ENCODE measurements around the gene CLIC3.

The CLIC3 gene

GRCh38 chr9:136990242-136990911, 6.0 kb downstream of the CLIC3 start:
- Histone ChIP-seq H3K9ac (ENCODE audit: low read depth in 1 of 2, low read length in 2 of 2) (no peak overlapping the region), H3K4me3 (ENCODE audit: low read length in 2 of 2) (no peak overlapping the region), H3K36me3 (ENCODE audit: control insufficient read depth in 2 of 2, insufficient read depth in 2 of 2, low read length in 2 of 2) (no peaks in the 10 kb centered on the region), H3K27ac (ENCODE audit: low read depth in 2 of 2, low read length in 2 of 2) (no peak overlapping the region), H3K27me3 (ENCODE audit: control insufficient read depth in 2 of 2, insufficient read depth in 2 of 2, low read length in 2 of 2) (peaks cover 0 to 6% of the 10 kb centered on the region in 2 donors), H3K4me1 (ENCODE audit: control insufficient read depth in 2 of 2, insufficient read depth in 2 of 2, low read length in 2 of 2) (peaks cover 7 to 11% of the 10 kb centered on the region in 2 donors), H3K9me3 (ENCODE audit: control insufficient read depth in 2 of 2, low read length in 2 of 2) (no peaks in the 10 kb centered on the region)

- no peak overlapping the region for H3K9ac ChIP-seq (ENCODE audit: low read depth in 1 of 2, low read length in 2 of 2)
- H3K4me1 ChIP-seq (ENCODE audit: control insufficient read depth in 2 of 2, insufficient read depth in 2 of 2, low read length in 2 of 2) = peaks cover 7 to 11% of the 10 kb centered on the region in 2 donors
- peaks cover 5 to 11% of the 10 kb centered on the region in 2 donors for H3K27me3 ChIP-seq (ENCODE audit: control insufficient read depth in 2 of 2, insufficient read depth in 2 of 2, low read length in 2 of 2)
- H3K36me3 ChIP-seq (ENCODE audit: control insufficient read depth in 2 of 2, insufficient read depth in 2 of 2, low read length in 2 of 2) = no peaks in the 10 kb centered on the region
- no peaks in the 10 kb centered on the region for H3K9me3 ChIP-seq (ENCODE audit: control insufficient read depth in 2 of 2, low read length in 2 of 2)
- H3K4me3 ChIP-seq (ENCODE audit: low read length in 2 of 2) = no peak overlapping the region
- H3K27ac ChIP-seq (ENCODE audit: low read depth in 2 of 2, low read length in 2 of 2) = no peak overlapping the region
Observed at GRCh38 chr9:136988872-136989271, 7.5 kb downstream of the CLIC3 start.

- no peaks in the 10 kb centered on the region for H3K9me3 ChIP-seq (ENCODE audit: control insufficient read depth in 2 of 2, low read length in 2 of 2)
- no peak overlapping the region for H3K4me3 ChIP-seq (ENCODE audit: low read length in 2 of 2)
Observed at GRCh38 chr9:136985853-136986252, 10.5 kb downstream of the CLIC3 start.

GRCh38 chr9:136985027-136985602, 11.3 kb downstream of the CLIC3 start:
- Histone ChIP-seq H3K9ac (ENCODE audit: low read depth in 1 of 2, low read length in 2 of 2) (no peak overlapping the region), H3K9me3 (ENCODE audit: control insufficient read depth in 2 of 2, low read length in 2 of 2) (no peaks in the 10 kb centered on the region), H3K36me3 (ENCODE audit: control insufficient read depth in 2 of 2, insufficient read depth in 2 of 2, low read length in 2 of 2) (no peaks in the 10 kb centered on the region), H3K4me1 (ENCODE audit: control insufficient read depth in 2 of 2, insufficient read depth in 2 of 2, low read length in 2 of 2) (no peaks in the 10 kb centered on the region), H3K27me3 (ENCODE audit: control insufficient read depth in 2 of 2, insufficient read depth in 2 of 2, low read length in 2 of 2) (peaks cover 8 to 11% of the 10 kb centered on the region in 2 donors), H3K4me3 (ENCODE audit: low read length in 2 of 2) (no peak overlapping the region), H3K27ac (ENCODE audit: low read depth in 2 of 2, low read length in 2 of 2) (no peak overlapping the region)

More at GRCh38 chr9:136985853-136986252, 10.5 kb downstream of the CLIC3 start:
- Histone ChIP-seq H3K36me3 (ENCODE audit: control insufficient read depth in 2 of 2, insufficient read depth in 2 of 2, low read length in 2 of 2) (no peaks in the 10 kb centered on the region), H3K27ac (ENCODE audit: low read depth in 2 of 2, low read length in 2 of 2) (no peak overlapping the region), H3K9ac (ENCODE audit: low read depth in 1 of 2, low read length in 2 of 2) (no peak overlapping the region), H3K27me3 (ENCODE audit: control insufficient read depth in 2 of 2, insufficient read depth in 2 of 2, low read length in 2 of 2) (peaks cover 8 to 11% of the 10 kb centered on the region in 2 donors), H3K4me1 (ENCODE audit: control insufficient read depth in 2 of 2, insufficient read depth in 2 of 2, low read length in 2 of 2) (no peaks in the 10 kb centered on the region)

GRCh38 chr9:136984464-136985026, 11.8 kb downstream of the CLIC3 start:
- Histone ChIP-seq H3K27me3 (ENCODE audit: control insufficient read depth in 2 of 2, insufficient read depth in 2 of 2, low read length in 2 of 2) (peaks cover 8 to 11% of the 10 kb centered on the region in 2 donors), H3K4me1 (ENCODE audit: control insufficient read depth in 2 of 2, insufficient read depth in 2 of 2, low read length in 2 of 2) (no peaks in the 10 kb centered on the region), H3K27ac (ENCODE audit: low read depth in 2 of 2, low read length in 2 of 2) (no peak overlapping the region), H3K4me3 (ENCODE audit: low read length in 2 of 2) (no peak overlapping the region), H3K9ac (ENCODE audit: low read depth in 1 of 2, low read length in 2 of 2) (no peak overlapping the region), H3K36me3 (ENCODE audit: control insufficient read depth in 2 of 2, insufficient read depth in 2 of 2, low read length in 2 of 2) (no peaks in the 10 kb centered on the region), H3K9me3 (ENCODE audit: control insufficient read depth in 2 of 2, low read length in 2 of 2) (no peaks in the 10 kb centered on the region)

- Histone ChIP-seq H3K9ac (ENCODE audit: low read depth in 1 of 2, low read length in 2 of 2) (no peak overlapping the region), H3K4me1 (ENCODE audit: control insufficient read depth in 2 of 2, insufficient read depth in 2 of 2, low read length in 2 of 2) (no peaks in the 10 kb centered on the region), H3K36me3 (ENCODE audit: control insufficient read depth in 2 of 2, insufficient read depth in 2 of 2, low read length in 2 of 2) (no peaks in the 10 kb centered on the region), H3K9me3 (ENCODE audit: control insufficient read depth in 2 of 2, low read length in 2 of 2) (no peaks in the 10 kb centered on the region), H3K27ac (ENCODE audit: low read depth in 2 of 2, low read length in 2 of 2) (no peak overlapping the region), H3K4me3 (ENCODE audit: low read length in 2 of 2) (no peak overlapping the region), H3K27me3 (ENCODE audit: control insufficient read depth in 2 of 2, insufficient read depth in 2 of 2, low read length in 2 of 2) (peaks cover 8 to 11% of the 10 kb centered on the region in 2 donors)
Observed at GRCh38 chr9:136983656-136984314, 12.6 kb downstream of the CLIC3 start.

GRCh38 chr9:136983167-136983566, 13.2 kb downstream of the CLIC3 start:
- Histone ChIP-seq H3K27me3 (ENCODE audit: control insufficient read depth in 2 of 2, insufficient read depth in 2 of 2, low read length in 2 of 2) (peaks cover 8 to 11% of the 10 kb centered on the region in 2 donors), H3K9me3 (ENCODE audit: control insufficient read depth in 2 of 2, low read length in 2 of 2) (no peaks in the 10 kb centered on the region), H3K4me3 (ENCODE audit: low read length in 2 of 2) (no peak overlapping the region), H3K27ac (ENCODE audit: low read depth in 2 of 2, low read length in 2 of 2) (no peak overlapping the region), H3K4me1 (ENCODE audit: control insufficient read depth in 2 of 2, insufficient read depth in 2 of 2, low read length in 2 of 2) (no peaks in the 10 kb centered on the region), H3K36me3 (ENCODE audit: control insufficient read depth in 2 of 2, insufficient read depth in 2 of 2, low read length in 2 of 2) (no peaks in the 10 kb centered on the region), H3K9ac (ENCODE audit: low read depth in 1 of 2, low read length in 2 of 2) (no peak overlapping the region)

GRCh38 chr9:136982232-136983051, 13.9 kb downstream of the CLIC3 start, which contains the start of gene LCNL1:
LCNL1 (plus strand) TSS chr9:136982993; CDS start chr9:136983587, 594 bp downstream.
- Histone ChIP-seq H3K9me3 (ENCODE audit: control insufficient read depth in 2 of 2, low read length in 2 of 2) (no peaks in the 10 kb centered on the region), H3K4me1 (ENCODE audit: control insufficient read depth in 2 of 2, insufficient read depth in 2 of 2, low read length in 2 of 2) (peaks cover 0 to 3% of the 10 kb centered on the region in 2 donors), H3K27ac (ENCODE audit: low read depth in 2 of 2, low read length in 2 of 2) (no peak within 1 kb of the TSS), H3K4me3 (ENCODE audit: low read length in 2 of 2) (no peak within 1 kb of the TSS), H3K27me3 (ENCODE audit: control insufficient read depth in 2 of 2, insufficient read depth in 2 of 2, low read length in 2 of 2) (peaks cover 8 to 11% of the 10 kb centered on the region in 2 donors), H3K36me3 (ENCODE audit: control insufficient read depth in 2 of 2, insufficient read depth in 2 of 2, low read length in 2 of 2) (no peaks in the 10 kb centered on the region), H3K9ac (ENCODE audit: low read depth in 1 of 2, low read length in 2 of 2) (no peak within 1 kb of the TSS)

- Histone ChIP-seq H3K27ac (ENCODE audit: low read depth in 2 of 2, low read length in 2 of 2) (no peak overlapping the region), H3K9ac (ENCODE audit: low read depth in 1 of 2, low read length in 2 of 2) (no peak overlapping the region), H3K36me3 (ENCODE audit: control insufficient read depth in 2 of 2, insufficient read depth in 2 of 2, low read length in 2 of 2) (no peaks in the 10 kb centered on the region), H3K4me1 (ENCODE audit: control insufficient read depth in 2 of 2, insufficient read depth in 2 of 2, low read length in 2 of 2) (peaks cover 0 to 3% of the 10 kb centered on the region in 2 donors), H3K9me3 (ENCODE audit: control insufficient read depth in 2 of 2, low read length in 2 of 2) (no peaks in the 10 kb centered on the region), H3K4me3 (ENCODE audit: low read length in 2 of 2) (no peak overlapping the region), H3K27me3 (ENCODE audit: control insufficient read depth in 2 of 2, insufficient read depth in 2 of 2, low read length in 2 of 2) (peaks cover 8 to 11% of the 10 kb centered on the region in 2 donors)
Observed at GRCh38 chr9:136981588-136982231, 14.7 kb downstream of the CLIC3 start.
